HFFc6 (cell line): ENCODE results near the gene KRTAP10-9. TPM values are rescaled to one million over a fixed set of nuclear protein-coding genes. Genes with fewer than 3 reads are reported as not detected.
"Not testable (repeated sequence)": the region's sequence is repeated elsewhere in the genome, so short reads cannot be mapped to it uniquely, and the experiment has no call there.

Experiments
- DNase-seq: peaks from one replicate; pipeline ENCODE4 v3.0.0-alpha.2; 2018
- H3K27ac Mint-ChIP-seq: 2 replicates; pipeline ENCODE4 v1.8.0; 2020; ENCODE audit warnings: mild to moderate bottlenecking, mixed read lengths
- H3K27me3 Mint-ChIP-seq: 2 replicates; pipeline ENCODE4 v1.8.0; 2021; ENCODE audit warnings: mild to moderate bottlenecking, moderate library complexity, mixed read lengths; ENCODE audit not compliant: insufficient read depth
- H3K36me3 Mint-ChIP-seq: 2 replicates; pipeline ENCODE4 v1.8.0; 2021; ENCODE audit warnings: low read depth, mixed read lengths
- H3K4me1 Mint-ChIP-seq: 2 replicates; pipeline ENCODE4 v1.8.0; 2020; ENCODE audit warnings: low read depth, mixed read lengths
- H3K4me3 Mint-ChIP-seq: 2 replicates; pipeline ENCODE4 v1.8.0; 2020; ENCODE audit warnings: mild to moderate bottlenecking, moderate library complexity, mixed read lengths
- H3K9me3 Mint-ChIP-seq: 2 replicates; pipeline ENCODE4 v1.8.0; 2020; ENCODE audit warnings: mild to moderate bottlenecking, mixed read lengths
- CTCF ChIP-seq: fragments of 200-600 bp; sonication (generic); IDR thresholded peaks from 2 replicates; pipeline ENCODE4 v1.5.0; 2021; ENCODE audit warnings: antibody characterized with exemption, mild to moderate bottlenecking
- long read RNA-seq: library from polyadenylated mRNA; unstranded; transcript quantifications from one replicate; pipeline ENCODE4 v2.0.0, GENCODE V29; 2019
- total RNA-seq, 6 experiments: library from RNA; stranded (reverse); fragmentation: NEBNext Ultra II Directional; extraction: Animal tissue kit (Norgen Biotek cat#: 25700); gene quantifications; 2 replicates in 1 of 6; 3 replicates in 5 of 6; pipeline ENCODE4 v1.2.3, GENCODE V29; 2021

KRTAP10-9 gene
- not detected for total RNA-seq
- long read RNA-seq: 0 reads

- H3K27ac Mint-ChIP-seq: no peak within 1 kb of the TSS
- peaks cover 61% of the 10 kb centered on the region for H3K9me3 Mint-ChIP-seq
- no peak for TF ChIP-seq CTCF
- peaks cover 3% of the 10 kb centered on the region for H3K27me3 Mint-ChIP-seq
- no peak for DNase-seq
- H3K4me3 Mint-ChIP-seq: no peak within 1 kb of the TSS
- no peaks in the 10 kb centered on the region for H3K4me1 Mint-ChIP-seq
- peaks cover 15% of the 10 kb centered on the region; the same call in 1 of the 2 replicates for H3K36me3 Mint-ChIP-seq
Measured at GRCh38 chr21:44626673-44627143, at the start of gene KRTAP10-9. KRTAP10-9 (plus strand) TSS chr21:44627093; CDS start chr21:44627172, 79 bp downstream.

- no peak for DNase-seq
- H3K9me3 Mint-ChIP-seq: peaks cover 67% of the 10 kb centered on the region
- no peaks in the 10 kb centered on the region; the same call in 1 of the 2 replicates for H3K27me3 Mint-ChIP-seq
- H3K4me3 Mint-ChIP-seq: no peak overlapping the region
- no peak overlapping the region for H3K27ac Mint-ChIP-seq
- TF ChIP-seq CTCF: no peak
- peaks cover 6% of the 10 kb centered on the region; the same call in 1 of the 2 replicates for H3K36me3 Mint-ChIP-seq
- H3K4me1 Mint-ChIP-seq: no peaks in the 10 kb centered on the region
Measured at GRCh38 chr21:44578371-44579055, 48.4 kb upstream of the KRTAP10-9 start.

- TF ChIP-seq CTCF: no peak
- no peak overlapping the region for H3K27ac Mint-ChIP-seq
- H3K27me3 Mint-ChIP-seq: no peaks in the 10 kb centered on the region; the same call in 1 of the 2 replicates
- peaks cover 67% of the 10 kb centered on the region for H3K9me3 Mint-ChIP-seq
- H3K4me3 Mint-ChIP-seq: no peak overlapping the region
- H3K4me1 Mint-ChIP-seq: no peaks in the 10 kb centered on the region
- peaks cover 6% of the 10 kb centered on the region; the same call in 1 of the 2 replicates for H3K36me3 Mint-ChIP-seq
- DNase-seq: no peak
Measured at GRCh38 chr21:44579056-44579832, 47.6 kb upstream of the KRTAP10-9 start.

- H3K4me1 Mint-ChIP-seq: no peaks in the 10 kb centered on the region
- H3K36me3 Mint-ChIP-seq: peaks cover 6% of the 10 kb centered on the region; the same call in 1 of the 2 replicates
- peaks cover 66% of the 10 kb centered on the region for H3K9me3 Mint-ChIP-seq
- no peak overlapping the region for H3K27ac Mint-ChIP-seq
- no peak for DNase-seq
- H3K27me3 Mint-ChIP-seq: no peaks in the 10 kb centered on the region; the same call in 1 of the 2 replicates
- no peak overlapping the region for H3K4me3 Mint-ChIP-seq
- TF ChIP-seq CTCF: no peak
Measured at GRCh38 chr21:44579833-44580144, 47.1 kb upstream of the KRTAP10-9 start.

- not testable (repeated sequence) for H3K27ac Mint-ChIP-seq, H3K36me3 Mint-ChIP-seq, DNase-seq, H3K4me1 Mint-ChIP-seq, H3K4me3 Mint-ChIP-seq, H3K27me3 Mint-ChIP-seq
- H3K9me3 Mint-ChIP-seq: peaks cover 65% of the 10 kb centered on the region
Measured at GRCh38 chr21:44580231-44580821, 46.6 kb upstream of the KRTAP10-9 start, which contains the start of gene KRTAP10-5. KRTAP10-5 (minus strand) TSS chr21:44580604; CDS start chr21:44580578, 26 bp downstream.
